Smooth muscle cell (in vitro differentiated cells): ENCODE measurements around the gene M1AP. TPM values are rescaled to one million over a fixed set of nuclear protein-coding genes. Genes with fewer than 3 reads are reported as not detected.

Source experiments
- DNase-seq: peaks from one replicate; lab custom pipeline; 2025; ENCODE audit not compliant: unreplicated experiment; lab: John Stamatoyannopoulos, UW
- H2AFZ ChIP-seq: fragments of 200-600 bp; sonication (generic); 2 replicates; pipeline ENCODE4 v1.6.0; 2016; ENCODE audit warnings: antibody characterized with exemption, low read depth, mild to moderate bottlenecking
- H3F3A ChIP-seq: fragments of 200-600 bp; sonication (generic); 2 replicates; pipeline ENCODE4 v1.6.0; 2017; ENCODE audit warnings: antibody characterized with exemption, low read depth
- H3K27ac ChIP-seq: fragments of 200-600 bp; sonication (generic); 2 replicates; pipeline ENCODE4 v1.5.1; 2016; ENCODE audit warnings: low read depth, mild to moderate bottlenecking
- H3K27me3 ChIP-seq: fragments of 200-600 bp; sonication (generic); 2 replicates; pipeline ENCODE4 v1.6.1; 2016; ENCODE audit warnings: low read depth, mild to moderate bottlenecking
- H3K36me3 ChIP-seq: fragments of 200-600 bp; sonication (generic); 2 replicates; pipeline ENCODE4 v1.5.1; 2016; ENCODE audit warnings: low read depth
- H3K4me1 ChIP-seq: fragments of 200-600 bp; sonication (generic); 2 replicates; pipeline ENCODE4 v1.5.1; 2016; ENCODE audit warnings: low read depth
- H3K4me2 ChIP-seq: fragments of 200-600 bp; sonication (generic); 2 replicates; pipeline ENCODE4 v1.6.0; 2016; ENCODE audit warnings: mild to moderate bottlenecking
- H3K4me3 ChIP-seq: fragments of 200-600 bp; sonication (generic); 2 replicates; pipeline ENCODE4 v1.5.1; 2016; ENCODE audit warnings: mild to moderate bottlenecking
- H3K79me2 ChIP-seq: fragments of 200-600 bp; sonication (generic); 2 replicates; pipeline ENCODE4 v1.6.0; 2016; ENCODE audit warnings: low read depth, mild to moderate bottlenecking
- H3K9ac ChIP-seq: fragments of 200-600 bp; sonication (generic); 2 replicates; pipeline ENCODE4 v1.6.0; 2016; ENCODE audit warnings: low read depth
- H3K9me3 ChIP-seq: fragments of 200-600 bp; sonication (generic); replicated peaks from 2 replicates; pipeline ENCODE4 v1.5.1; 2016; ENCODE audit warnings: low read depth
- H4K20me1 ChIP-seq: fragments of 200-600 bp; sonication (generic); 2 replicates; pipeline ENCODE4 v1.6.0; 2016; ENCODE audit warnings: low read depth
- WGBS: methylation state at CpG from one replicate; pipeline ENCODE4 v1.1.7; 2016; ENCODE audit warnings: low lambda C conversion rate; 5-methylcytosine and 5-hydroxymethylcytosine counted together
- polyA plus RNA-seq: library from polyadenylated mRNA; unstranded; fragments of >200 nt; fragmentation: Nextera tagmentation; extraction: Ambion mirVana; gene quantifications from 2 replicates; pipeline ENCODE4 v1.2.1, GENCODE V29; 2016
- total RNA-seq: library from RNA; depleted of rRNA; stranded (reverse); fragments of >200 nt; gene quantifications from 2 replicates; pipeline ENCODE4 v1.2.3, GENCODE V29; 2014
- TF ChIP-seq, protein P1 (sequence below): fragments of 200-600 bp; sonication (generic); IDR thresholded peaks from 2 replicates; pipeline ENCODE4 v1.5.1; 2017; ENCODE audit warnings: borderline replicate concordance, mild to moderate bottlenecking, antibody characterized with exemption; ENCODE audit not compliant: insufficient read depth, poor library complexity, severe bottlenecking

The M1AP gene
- total and polyA plus RNA-seq, 2 experiments from 2014 or later: 1.0 to 1.2 TPM

DNA sequence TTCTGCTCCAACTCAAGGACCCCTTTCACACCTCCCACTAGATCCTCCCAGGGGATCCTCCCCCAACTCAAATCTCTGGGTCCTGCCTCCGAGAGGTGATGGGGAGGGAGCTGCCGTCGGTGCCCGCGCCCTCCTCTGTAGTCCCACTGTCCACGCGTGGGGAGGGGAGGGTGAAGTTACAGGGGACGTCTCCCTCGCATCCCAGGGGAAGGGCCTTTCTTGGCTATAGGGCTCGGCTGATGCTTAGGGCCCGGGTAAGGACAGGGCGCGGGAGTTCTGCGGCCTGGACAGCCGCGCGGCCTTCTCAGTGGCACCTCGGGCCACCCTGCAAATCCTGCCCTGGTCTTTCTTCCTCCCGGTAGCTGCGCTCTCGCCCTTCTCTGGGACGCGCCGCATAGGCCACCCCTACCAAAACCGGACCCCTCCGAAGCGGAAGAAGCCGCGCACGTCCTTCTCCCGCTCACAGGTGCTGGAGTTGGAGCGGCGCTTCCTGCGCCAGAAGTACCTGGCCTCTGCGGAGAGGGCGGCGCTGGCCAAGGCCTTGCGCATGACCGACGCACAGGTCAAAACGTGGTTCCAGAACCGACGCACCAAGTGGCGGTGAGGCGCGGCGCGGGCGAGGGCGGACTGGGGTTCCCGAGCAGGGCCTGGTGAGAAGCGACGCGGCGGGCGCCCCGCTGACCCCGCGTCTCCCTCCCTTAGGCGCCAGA lies 132.7 kb downstream of the M1AP start:
- Histone ChIP-seq H3K4me2 (peak overlapping the region; percentile 84), H3K9ac (no peak overlapping the region), H3F3A (no peaks in the 10 kb centered on the region), H4K20me1 (no peaks in the 10 kb centered on the region), H3K27ac (no peak overlapping the region), H3K4me1 (peaks cover 17% of the 10 kb centered on the region), H3K36me3 (no peaks in the 10 kb centered on the region), H3K4me3 (peak overlapping the region; percentile 26), H3K27me3 (peaks cover 100% of the 10 kb centered on the region), H3K9me3 (no peaks in the 10 kb centered on the region), H3K79me2 (no peaks in the 10 kb centered on the region), H2AFZ (no peak overlapping the region)
- TF ChIP-seq, protein P1, sequence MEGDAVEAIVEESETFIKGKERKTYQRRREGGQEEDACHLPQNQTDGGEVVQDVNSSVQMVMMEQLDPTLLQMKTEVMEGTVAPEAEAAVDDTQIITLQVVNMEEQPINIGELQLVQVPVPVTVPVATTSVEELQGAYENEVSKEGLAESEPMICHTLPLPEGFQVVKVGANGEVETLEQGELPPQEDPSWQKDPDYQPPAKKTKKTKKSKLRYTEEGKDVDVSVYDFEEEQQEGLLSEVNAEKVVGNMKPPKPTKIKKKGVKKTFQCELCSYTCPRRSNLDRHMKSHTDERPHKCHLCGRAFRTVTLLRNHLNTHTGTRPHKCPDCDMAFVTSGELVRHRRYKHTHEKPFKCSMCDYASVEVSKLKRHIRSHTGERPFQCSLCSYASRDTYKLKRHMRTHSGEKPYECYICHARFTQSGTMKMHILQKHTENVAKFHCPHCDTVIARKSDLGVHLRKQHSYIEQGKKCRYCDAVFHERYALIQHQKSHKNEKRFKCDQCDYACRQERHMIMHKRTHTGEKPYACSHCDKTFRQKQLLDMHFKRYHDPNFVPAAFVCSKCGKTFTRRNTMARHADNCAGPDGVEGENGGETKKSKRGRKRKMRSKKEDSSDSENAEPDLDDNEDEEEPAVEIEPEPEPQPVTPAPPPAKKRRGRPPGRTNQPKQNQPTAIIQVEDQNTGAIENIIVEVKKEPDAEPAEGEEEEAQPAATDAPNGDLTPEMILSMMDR: no peak
- WGBS: 7% methylated on average over 60 of the region's 60 CpGs
- DNase-seq: no peak

DNA sequence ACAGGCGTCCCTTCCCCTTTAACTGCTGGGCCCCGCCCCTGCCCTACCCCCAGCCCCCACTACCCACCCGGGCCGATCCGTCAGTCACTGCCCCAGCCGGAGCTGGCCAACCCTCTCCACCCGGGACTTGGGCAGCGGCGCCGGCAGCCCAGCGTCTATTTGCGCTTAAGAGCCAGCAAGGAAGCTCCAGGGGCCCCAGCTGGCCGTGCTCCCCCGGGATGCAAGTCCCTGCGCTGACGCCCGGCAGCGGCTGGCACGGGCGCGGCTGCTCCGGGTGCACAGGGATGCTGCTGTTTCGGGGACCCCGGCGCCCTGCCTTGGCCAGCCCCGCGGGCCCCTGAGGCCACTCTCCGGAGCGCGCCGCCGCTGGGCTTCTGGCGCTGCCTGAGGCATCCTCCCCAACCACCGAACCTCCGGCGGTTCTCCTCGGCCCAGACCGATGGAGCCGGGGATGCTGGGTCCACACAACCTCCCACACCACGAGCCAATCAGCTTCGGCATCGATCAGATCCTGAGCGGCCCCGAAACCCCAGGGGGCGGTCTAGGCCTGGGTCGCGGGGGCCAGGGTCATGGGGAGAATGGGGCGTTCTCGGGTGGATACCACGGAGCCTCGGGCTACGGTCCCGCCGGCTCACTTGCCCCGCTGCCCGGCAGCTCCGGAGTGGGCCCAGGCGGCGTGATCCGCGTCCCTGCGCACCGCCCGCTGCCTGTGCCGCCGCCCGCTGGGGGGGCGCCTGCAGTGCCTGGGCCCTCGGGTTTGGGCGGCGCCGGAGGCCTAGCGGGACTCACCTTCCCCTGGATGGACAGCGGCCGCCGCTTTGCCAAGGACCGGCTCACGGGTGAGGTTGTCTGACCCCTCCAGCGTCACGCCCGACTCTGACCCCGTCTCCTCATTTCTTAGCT lies 133.5 kb downstream of the M1AP start, which contains the start of gene TLX2:
Gene TLX2, plus strand, starts transcription at position 83 of the 903 bp plus-strand sequence. Its CDS starts 357 bp downstream, at position 440.
- no peaks in the 10 kb centered on the region for H3K36me3 ChIP-seq
- WGBS: 5% methylated on average over 76 of the region's 82 CpGs
- H3K9me3 ChIP-seq: no peaks in the 10 kb centered on the region
- no peak for DNase-seq
- H3K4me2 ChIP-seq: peak within 1 kb of the TSS; percentile 63
- TF ChIP-seq, protein P1: no peak
- H3K27ac ChIP-seq: no peak within 1 kb of the TSS
- H3K27me3 ChIP-seq: peaks cover 100% of the 10 kb centered on the region
- no peaks in the 10 kb centered on the region for H3K79me2 ChIP-seq
- H3K4me3 ChIP-seq: peak within 1 kb of the TSS; percentile 13
- no peak within 1 kb of the TSS for H3K9ac ChIP-seq
- H4K20me1 ChIP-seq: no peaks in the 10 kb centered on the region
- H2AFZ ChIP-seq: no peak within 1 kb of the TSS
- H3K4me1 ChIP-seq: peaks cover 17% of the 10 kb centered on the region
- no peaks in the 10 kb centered on the region for H3F3A ChIP-seq

DNA sequence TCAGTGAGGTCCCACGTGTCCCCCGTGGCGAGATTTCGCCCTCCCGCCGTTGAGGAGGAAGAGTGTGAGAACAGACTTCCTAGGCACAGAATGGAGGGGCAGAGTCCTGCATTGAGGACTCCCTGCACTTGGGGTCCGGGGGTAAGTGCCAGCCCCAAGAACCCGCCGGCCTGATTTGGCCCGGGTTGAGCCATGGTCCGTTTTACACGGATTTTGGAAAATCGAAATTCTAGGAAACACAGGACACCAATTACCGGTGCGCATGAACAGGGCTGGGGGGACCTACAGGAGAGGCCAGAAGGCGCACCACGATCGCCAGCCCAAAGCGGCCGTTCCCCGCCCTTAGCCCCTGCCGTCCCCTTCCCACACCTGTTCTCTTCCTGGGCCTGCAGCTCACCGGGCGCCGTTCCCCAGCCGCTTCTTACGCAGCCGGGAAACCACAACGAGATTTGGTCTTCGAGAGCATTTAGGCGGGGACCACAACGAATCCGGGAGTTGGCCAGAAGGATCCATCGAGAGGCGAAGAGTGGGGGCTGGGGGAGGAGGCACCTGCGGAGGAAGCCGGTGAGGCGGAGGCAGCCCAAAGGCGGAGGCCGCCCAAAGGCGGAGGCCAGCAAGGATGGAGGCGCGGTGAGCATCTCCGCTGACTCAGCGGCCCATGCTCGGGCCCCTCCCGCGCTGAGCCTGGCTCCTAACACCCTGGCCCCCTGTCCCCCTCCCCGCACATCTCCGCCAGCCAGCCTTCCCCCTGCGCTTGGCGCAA lies 134.3 kb downstream of the M1AP start:
- WGBS: 5% methylated on average over 45 of the region's 52 CpGs
- H3K36me3 ChIP-seq: no peaks in the 10 kb centered on the region

More for the DNA sequence above, 134.3 kb downstream of the M1AP start:
- TF ChIP-seq, protein P1: no peak
- Histone ChIP-seq H3K4me3 (peak overlapping the region; percentile 13), H3K9ac (no peak overlapping the region), H3K27me3 (peaks cover 92% of the 10 kb centered on the region), H3K4me2 (peak overlapping the region; percentile 63), H3F3A (peaks cover 4% of the 10 kb centered on the region), H3K9me3 (no peaks in the 10 kb centered on the region), H3K4me1 (peaks cover 17% of the 10 kb centered on the region), H3K79me2 (no peaks in the 10 kb centered on the region), H2AFZ (no peak overlapping the region), H4K20me1 (no peaks in the 10 kb centered on the region), H3K27ac (no peak overlapping the region)
- DNase-seq: no peak
